Measurements from ENCODE around the gene ECSIT.

The ECSIT gene

GRCh38 chr19:11549386-11549953 is 20.5 kb upstream of the ECSIT start:
- DNase-seq, result no peak

- DNase-seq, result no peak
Observed at GRCh38 chr19:11547929-11548700, 19.2 kb upstream of the ECSIT start.

GRCh38 chr19:11541238-11541637 is 12.3 kb upstream of the ECSIT start:
- no peak for DNase-seq

GRCh38 chr19:11540645-11541044 is 11.7 kb upstream of the ECSIT start:
- no peak for DNase-seq

- DNase-seq, result peak; percentile 79
Observed at GRCh38 chr19:11539495-11540365, 10.8 kb upstream of the ECSIT start.

- peak; percentile 98 for DNase-seq
Observed at GRCh38 chr19:11538232-11539036, 9.5 kb upstream of the ECSIT start, which contains the start of gene CNN1. Gene CNN1, plus strand, starts transcription at chr19:11538851. Its CDS starts 77 bp downstream, at chr19:11538928.

- peak; percentile 94 for DNase-seq
Observed at GRCh38 chr19:11535792-11536595, 7.1 kb upstream of the ECSIT start.

GRCh38 chr19:11534948-11535347 is 6.0 kb upstream of the ECSIT start:
- no peak for DNase-seq

GRCh38 chr19:11534538-11534937 is 5.6 kb upstream of the ECSIT start:
- DNase-seq, result no peak

- peak; percentile 93 for DNase-seq
Observed at GRCh38 chr19:11530432-11530831, 1.5 kb upstream of the ECSIT start.

- DNase-seq, result no peak
Observed at GRCh38 chr19:11519138-11519537, 9.8 kb downstream of the ECSIT start.

- no peak for DNase-seq
Observed at GRCh38 chr19:11513946-11514345, 15.0 kb downstream of the ECSIT start.

GRCh38 chr19:11510444-11510843 is 18.5 kb downstream of the ECSIT start:
- no peak for DNase-seq

GRCh38 chr19:11507370-11508078 is 21.4 kb downstream of the ECSIT start:
- no peak for DNase-seq

- DNase-seq, result peak; percentile 66
Observed at GRCh38 chr19:11506967-11507366, 22.0 kb downstream of the ECSIT start.

- no peak for DNase-seq
Observed at GRCh38 chr19:11506101-11506555, 22.8 kb downstream of the ECSIT start.

- peak; percentile 94 for DNase-seq
Observed at GRCh38 chr19:11505504-11506100, 23.3 kb downstream of the ECSIT start, which contains the start of gene ZNF653. Gene ZNF653, minus strand, starts transcription at chr19:11505839. Its CDS starts 53 bp downstream, at chr19:11505786.

- peak; percentile 99 for DNase-seq
Observed at GRCh38 chr19:11505032-11505503, 23.9 kb downstream of the ECSIT start.

GRCh38 chr19:11504502-11505031 is 24.4 kb downstream of the ECSIT start:
- no peak for DNase-seq

GRCh38 chr19:11499890-11500420 is 29.0 kb downstream of the ECSIT start:
- DNase-seq, result peak; percentile 82

All from islet precursor cell (in vitro differentiated cells).